Measurements from ENCODE around the gene GLIS1.
"Not testable (repeated sequence)": the region's sequence is repeated elsewhere in the genome, so short reads cannot be mapped to it uniquely, and the experiment has no call there.

GLIS1 gene

DNA sequence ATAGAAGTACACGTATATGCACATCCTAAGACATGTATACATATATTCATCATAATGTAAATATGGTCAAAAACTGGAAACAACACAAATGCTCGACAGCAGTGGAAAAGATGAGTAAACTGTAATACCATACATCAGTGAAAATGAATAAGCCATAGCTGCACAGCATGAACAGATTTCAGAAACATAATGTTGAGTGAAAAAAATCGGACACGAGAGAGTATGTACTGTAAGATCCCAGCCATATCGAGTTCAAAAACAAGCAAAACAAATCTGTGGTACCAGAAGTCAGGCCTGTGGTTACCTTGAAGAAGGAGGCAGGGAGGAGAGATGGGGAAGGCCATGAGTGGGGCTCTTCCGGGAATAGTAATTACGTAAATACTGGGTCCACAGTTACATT is 90.4 kb downstream of the GLIS1 start:
- DNase-seq: no peak

DNA sequence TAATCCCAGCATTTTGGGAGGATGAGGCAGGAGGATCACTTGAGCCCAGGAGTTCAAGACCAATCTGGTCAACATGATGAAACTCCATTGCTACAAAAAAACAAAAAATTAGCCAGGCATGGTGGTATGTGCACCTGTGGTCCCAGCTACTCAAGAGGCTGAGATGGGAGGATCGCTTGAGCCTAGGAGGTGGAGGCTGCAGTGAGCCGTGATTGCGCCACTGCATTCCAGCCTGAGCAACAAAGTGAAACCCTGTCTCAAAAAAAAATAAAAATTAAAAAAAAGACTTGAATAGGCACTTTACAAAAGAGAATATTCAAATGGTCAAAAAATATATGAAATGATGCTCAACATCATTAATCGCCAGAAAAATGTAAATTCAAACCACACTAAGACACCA is 91.0 kb downstream of the GLIS1 start:
- not testable (repeated sequence) for DNase-seq

DNA sequence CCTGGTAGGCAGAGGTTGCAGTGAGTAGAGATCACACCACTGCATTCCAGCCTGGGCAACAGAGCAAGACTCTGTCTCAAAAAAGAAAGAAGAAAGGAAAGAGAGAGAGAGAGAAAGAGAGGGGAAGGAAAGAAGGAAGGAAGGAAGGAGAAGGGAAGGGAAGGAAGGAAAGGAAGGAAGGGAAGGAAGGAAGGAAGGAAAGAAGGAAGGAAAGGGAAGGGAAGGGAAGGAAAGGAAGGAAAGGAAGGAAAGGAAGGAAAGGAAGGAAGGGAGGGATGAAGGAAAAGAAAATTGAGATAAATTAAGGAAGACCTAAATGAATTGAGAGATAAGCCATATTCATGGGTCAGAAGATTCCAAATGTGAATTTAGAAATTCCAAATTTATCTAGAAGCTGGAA is 92.2 kb downstream of the GLIS1 start:
- DNase-seq: no peak

DNA sequence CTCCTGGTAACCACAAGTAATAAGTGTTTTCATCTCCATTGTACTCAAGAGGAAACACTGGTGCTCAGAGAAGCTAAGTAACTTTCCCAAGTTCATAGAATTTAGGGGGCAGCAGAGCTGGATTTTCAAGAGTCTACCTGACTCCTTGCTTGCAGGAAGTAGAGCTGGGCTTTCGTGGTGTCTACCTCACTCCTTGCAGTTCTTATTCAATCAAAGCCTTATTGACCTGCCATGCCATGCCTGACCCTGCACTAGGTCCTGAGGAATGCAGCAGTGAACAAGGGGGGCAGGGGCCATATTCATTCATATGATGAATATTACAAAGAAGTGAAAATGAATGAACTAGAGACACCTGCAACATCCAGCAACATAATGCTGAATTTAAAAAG is 93.3 kb downstream of the GLIS1 start:
- DNase-seq: no peak

DNA sequence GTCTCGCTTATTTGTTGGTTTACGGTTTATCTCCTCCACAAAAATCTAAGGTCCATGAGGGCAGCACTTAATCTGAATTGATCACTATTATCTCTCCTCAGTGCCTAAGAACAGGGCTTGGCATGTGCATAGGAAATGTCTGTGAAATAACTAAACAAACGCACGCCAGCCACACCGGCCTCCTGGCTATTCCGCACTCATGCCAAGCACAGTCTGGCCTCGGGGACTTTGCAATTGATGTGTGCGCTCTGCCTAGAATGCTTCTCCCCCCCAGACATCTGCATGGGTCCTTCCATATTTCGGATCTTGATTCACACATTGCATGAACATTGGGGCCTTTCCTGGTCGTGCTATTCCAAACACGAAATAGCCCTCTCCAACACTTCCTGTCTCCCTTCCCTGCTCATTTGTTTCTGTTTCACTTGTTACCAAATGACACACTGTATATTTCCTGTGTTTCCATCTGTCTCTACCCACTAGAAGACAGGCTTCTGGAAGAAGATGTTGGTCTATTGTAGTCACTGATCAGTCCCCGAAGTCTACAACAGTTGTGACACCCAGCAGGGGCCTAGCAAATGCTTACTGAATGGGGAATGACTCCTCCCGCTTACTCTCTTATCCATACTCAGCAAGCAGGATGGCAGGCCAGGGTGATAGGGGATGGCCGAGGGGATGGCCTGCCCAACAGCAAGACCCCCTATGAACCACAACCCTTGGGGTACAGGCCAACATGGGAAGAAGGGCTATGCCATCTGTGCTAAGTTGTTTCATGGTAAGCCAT is 93.9 kb downstream of the GLIS1 start:
- DNase-seq: no peak

DNA sequence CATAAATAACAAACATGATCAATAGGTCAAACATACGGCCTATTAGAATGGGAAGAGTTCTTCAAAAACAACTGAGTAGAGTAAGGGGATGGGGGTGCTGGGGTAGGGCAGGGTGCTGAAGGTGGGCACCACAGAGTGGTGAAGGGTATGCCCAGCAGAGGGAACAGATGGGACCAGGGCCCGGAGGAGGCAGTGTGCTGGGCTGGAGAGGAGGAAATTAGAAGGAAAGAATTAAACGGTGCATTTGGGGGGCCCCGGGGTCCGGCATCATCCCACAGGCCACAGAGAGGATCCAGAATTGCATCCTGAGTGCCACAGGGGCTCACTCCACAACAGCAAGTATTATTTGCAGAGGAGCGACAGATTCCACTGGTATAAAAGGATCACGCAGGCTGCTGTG is 94.5 kb downstream of the GLIS1 start:
- DNase-seq: no peak

DNA sequence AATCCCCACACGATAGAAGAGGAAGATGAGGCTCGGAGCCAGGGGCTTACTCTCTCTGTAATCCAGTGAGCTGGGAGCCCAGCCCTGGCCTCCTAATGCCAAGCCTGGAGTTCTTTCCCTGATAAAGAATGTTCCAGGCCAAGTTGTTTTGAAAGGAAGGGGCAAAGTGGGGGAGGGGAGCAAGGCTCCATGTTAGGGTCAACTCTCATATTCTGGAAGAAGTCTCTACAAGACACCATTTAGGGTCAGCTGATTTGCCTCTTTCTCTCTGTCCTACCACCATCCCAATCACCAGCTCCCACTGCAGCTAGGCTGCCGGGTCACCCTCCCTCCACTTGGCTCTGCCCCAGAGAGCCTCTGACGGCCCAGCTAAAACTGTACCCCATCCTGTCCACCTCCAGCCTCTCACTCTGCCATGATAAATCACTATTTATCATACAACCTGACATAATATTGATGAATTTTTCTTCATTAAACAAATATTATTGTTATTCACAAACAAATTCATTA is 95.0 kb downstream of the GLIS1 start:
- no peak for DNase-seq

DNA sequence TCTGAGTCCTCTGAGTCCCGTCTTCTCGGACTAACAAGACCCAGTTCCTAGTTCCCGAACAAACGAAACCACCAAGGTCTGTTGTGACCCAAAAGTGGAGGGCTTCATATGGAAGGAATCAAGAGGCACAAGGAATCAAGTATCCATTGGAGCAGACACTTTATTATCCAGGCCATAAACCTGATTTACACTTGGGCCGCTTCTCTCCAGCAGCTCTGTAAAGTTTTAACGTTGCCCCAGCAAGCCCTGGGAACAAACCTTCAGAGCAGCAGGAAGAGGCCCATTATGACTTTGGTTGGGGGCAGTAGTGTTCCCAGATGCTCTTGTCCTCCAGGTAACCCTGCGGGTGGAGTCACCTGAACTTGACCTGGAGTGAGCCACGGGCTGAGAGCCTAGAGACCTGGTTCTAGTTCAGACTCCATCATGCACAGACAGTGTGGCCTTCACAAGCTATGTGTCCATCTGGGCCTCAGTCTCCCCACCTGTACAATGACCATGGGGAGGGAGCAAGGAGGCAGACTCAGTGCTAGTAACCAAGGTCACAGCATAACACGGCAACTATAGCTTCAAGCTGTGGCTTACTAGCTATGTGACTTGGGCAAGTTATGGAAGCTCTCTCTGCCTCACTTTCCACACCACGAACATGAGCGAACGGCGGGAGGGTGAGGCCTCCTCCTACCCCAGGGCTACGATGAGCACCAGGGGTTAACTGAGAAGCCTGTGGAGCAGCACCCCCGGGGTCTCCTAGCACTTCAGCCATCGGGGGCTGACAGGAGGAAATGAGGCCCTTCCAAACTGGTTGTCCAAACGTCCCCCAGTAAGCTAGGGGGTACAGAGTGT is 95.7 kb downstream of the GLIS1 start:
- no peak for DNase-seq

DNA sequence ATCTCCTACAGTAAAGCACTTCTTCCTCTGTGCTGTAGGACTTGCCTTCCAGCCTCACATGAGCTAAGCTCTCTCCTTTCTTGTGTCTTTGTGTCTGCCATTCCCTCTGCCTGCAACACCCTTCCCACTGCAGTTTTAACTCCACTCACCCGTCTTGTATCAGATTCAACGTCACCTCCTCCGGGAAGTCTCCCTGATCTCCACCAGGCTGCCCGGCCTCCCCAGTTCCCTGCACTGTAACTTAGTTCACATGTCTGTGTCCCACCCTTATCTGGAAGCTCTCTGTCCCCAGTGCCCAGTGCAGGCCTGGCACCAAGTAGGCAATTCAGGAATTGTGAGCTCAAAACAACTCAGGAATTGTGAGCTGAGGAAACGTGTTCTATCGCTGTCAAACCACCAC is 96.4 kb downstream of the GLIS1 start:
- DNase-seq: no peak

DNA sequence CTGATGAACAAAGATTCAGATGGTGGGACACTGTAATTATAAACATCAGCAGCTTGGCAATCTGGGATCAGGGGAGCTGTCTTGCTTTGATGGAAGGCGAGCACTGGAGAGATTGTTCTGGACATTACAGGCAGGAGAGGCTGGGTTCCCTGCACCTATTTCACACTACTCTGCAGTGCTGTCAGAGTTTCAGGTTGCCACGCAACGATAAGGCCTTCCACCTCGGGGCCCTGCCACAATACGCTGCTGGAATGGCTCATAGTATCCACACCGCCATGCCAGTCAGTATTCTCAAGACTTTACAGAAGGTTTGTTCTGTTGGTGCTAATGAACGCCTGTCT is 96.8 kb downstream of the GLIS1 start:
- no peak for DNase-seq

DNA sequence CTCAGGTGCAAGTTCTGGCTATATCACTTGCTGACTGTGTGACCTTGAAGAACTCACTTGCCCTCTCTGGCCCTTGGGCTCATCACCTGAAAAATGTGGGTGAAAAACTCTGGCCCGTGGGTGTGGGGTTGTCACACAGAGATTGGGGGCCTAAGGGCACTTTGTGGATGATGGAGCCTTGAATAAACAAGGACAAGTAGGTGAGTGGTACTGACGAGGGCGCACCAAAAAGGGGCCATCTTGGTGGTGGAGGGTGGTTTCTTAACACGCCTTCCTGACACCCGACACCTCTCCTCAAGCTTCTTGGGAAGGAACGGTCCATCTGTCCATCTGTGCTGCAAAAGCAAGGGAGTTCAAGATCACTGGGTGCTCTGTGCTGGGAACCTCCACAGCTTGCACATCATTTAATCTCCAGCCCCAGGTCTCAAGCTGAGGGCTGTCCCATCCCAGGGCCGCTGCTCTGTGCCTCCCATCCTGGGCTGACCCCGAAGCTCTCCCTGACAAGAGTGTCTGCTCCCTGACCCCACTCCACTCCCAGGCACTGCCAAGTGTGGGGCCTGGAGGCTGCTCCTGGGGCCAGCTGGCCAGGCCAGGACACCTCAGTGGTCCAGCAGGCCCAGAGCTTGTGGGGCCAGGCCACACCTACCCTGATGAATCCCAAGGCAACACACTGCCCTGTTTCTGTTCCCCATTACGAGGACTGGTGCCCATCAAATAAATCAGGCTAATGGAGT is 97.3 kb downstream of the GLIS1 start:
- no peak for DNase-seq

DNA sequence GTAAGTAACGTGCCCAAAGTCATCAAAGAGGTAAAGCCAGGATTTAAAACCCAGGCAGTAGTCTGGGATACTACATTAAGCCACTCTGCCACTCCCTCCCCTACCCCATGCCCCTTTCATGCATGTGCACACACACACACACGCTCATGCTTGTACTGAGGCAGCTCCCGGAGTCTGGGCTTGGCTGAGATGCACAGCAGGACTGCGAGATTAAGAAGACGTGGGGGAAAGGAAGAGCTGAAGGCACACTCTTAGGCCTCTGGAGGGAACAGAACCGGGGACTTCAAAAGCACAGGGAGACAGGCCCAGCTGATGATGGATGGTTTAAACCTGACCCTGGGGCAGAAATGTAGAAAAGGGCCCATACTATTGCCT is 98.3 kb downstream of the GLIS1 start:
- DNase-seq: no peak

DNA sequence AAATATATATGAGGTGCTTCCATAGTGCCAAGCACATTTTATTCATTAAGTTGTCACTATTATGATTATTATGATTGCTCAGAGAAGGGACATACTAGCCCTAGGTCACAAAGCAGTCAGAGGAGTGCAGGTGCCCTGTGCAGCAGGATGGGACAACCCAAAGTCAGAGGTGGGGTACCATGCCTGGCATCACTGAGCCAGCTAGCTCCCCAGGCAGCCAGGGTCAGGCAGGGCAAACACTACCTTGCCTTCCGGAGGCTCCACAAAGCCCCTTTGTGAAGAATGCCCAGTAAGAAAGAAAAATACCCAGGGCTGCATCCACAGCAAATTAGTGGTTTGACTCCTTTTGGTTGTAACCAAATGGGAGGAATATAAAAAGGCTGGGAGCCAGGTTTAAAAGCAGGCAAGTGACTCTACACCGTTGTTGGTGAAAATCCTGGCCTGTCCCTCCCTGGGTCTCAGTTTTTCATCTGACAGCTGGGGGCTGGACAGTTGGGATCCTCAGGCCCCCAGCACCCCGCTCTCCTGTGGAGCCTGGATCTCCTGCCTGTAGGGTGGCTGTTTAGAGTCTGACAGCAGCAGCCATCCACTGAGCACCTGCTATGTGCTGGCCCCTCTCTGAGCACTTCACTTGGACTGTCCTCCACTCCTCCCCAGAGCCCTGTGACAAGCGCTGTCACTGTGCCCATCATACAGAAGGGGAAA is 98.8 kb downstream of the GLIS1 start:
- DNase-seq: no peak

DNA sequence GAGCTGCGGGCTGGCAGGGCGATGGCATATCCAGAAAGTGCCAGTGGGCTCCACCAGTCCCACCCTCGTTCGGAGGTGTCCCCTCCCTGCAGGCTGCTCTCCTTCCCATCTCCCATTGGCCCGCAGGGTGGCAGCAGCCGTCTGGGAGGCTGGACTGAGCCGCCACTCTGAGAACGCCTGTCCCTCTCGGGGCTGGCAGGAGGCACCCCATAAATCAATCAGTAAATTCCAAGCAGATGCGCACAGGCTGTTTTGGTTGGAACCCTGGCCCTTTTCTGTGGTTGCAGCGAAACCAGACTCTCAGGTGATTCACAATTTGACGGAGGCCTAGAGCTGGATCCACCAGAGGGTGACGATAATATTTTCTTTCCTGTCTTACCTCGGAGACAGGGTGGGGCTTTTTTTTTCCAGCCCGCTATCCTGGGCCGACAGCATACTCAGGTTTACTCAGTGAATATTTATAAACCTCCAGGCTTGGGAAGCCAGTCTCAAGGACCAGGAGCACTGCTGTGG is 99.7 kb downstream of the GLIS1 start:
- no peak for DNase-seq

DNA sequence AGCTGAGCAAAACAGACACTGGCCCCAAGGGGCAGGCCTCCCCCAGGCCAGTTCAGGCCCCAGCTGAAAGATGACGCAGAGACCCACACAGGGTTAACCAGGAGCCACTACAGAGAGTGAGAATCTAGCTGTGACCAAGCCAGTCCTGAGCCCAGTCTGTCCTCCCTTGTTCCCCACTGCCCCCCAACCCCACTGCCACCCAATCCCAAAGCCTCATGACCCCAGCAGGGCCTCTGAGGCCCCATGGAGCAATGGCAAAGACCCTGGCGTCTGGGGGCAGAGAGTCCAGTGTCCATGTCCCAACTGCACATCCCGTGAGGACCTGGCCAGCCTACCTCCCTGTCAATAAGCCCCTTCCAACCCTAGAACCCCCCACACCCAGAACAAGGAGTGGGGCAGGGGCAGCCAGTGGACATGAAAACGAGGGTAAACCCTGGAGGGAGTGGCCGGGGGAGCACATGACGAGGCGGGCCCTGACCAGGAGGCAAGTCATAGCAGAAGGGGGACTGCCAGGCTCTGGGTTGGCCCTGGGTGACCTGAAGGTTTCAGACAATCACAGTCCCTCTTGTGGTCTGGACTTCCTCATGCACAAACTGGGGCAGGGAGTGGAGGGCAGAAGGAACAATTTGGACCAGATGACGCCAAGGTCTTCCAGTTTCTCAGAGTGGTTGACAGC is 100.5 kb downstream of the GLIS1 start:
- DNase-seq: no peak

DNA sequence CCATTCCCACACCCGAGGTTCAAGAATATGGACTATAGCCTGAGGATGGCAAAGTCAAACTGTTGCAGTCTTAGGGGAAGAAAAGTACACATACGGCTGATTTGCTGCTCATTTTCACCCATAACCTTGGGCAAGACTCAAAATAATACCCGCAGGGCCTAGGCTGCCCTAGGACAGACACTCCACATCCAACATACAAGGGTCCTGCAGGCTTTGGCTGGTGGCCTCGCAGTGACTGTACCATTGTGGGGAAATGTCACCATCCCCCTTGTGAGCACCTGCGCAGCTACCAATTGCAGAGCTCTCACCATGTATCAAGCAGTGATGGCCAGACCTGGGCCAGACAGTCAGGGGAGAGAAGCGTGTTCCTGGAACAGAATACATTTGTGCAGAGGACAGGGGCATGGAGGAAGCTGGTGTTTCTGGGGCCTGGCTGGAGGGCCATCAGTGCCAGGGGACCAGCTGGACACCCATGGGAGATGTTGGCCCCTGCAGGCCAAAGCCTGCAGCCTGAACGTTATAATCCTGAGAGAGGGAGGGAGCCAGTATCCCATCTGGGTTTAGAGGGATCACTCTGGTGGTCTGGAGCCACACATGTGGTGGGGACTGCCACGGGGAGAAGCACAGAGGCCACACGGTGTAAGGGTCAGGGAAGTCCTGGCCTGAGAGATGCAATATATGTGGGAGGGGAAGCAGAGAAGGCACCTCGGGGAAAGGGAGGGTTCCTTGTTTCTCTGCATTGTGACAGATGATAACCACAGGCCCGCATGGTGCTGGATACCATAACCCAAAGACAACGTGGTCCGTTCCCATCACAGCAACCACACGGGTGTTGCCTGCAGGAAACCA is 101.2 kb downstream of the GLIS1 start:
- no peak for DNase-seq

DNA sequence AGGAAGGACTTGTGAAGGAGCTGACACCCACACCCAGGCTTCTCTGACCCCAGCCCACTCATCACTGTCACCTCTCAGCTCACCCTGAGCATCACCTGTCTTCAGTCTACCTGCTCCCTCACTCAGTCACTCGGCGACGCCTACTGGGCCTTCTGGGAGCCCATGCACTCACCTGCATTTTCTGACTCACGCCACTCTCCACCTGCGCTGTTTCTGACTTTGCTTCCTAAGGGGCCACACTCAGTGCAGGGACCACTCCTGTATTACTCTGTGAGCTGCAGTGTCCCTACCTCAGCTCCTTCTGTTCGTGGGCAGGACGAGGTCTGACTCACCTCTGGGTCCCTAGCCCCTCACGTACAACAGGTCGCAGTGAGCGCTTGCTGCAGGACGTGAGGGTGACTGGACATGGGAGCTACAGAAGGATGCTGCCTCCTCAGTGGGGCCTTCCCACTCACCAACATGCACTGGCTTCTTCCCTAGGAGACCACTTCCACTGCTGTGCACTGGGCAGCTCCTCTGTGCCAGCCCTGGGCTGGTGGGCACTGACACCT is 102.3 kb downstream of the GLIS1 start:
- no peak for DNase-seq

DNA sequence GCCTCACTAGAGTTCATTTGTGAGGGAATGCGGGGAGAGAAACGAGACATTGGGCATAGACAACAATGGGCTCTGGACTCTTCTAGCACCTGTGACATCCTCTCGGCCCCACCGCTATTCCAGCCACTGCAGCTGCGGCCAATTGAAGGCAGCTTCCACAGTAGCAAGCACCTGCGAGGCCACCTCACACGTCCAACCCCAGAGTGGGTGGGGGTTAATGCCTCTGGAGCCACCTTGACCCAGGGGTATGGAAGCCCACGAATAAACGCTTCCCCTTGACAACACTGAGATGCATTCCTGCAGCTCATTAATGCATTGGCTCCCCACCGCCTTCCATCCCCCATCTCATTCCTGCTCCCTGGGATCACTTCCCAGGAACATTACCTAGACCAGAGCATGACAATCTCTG is 104.4 kb downstream of the GLIS1 start:
- DNase-seq: no peak

DNA sequence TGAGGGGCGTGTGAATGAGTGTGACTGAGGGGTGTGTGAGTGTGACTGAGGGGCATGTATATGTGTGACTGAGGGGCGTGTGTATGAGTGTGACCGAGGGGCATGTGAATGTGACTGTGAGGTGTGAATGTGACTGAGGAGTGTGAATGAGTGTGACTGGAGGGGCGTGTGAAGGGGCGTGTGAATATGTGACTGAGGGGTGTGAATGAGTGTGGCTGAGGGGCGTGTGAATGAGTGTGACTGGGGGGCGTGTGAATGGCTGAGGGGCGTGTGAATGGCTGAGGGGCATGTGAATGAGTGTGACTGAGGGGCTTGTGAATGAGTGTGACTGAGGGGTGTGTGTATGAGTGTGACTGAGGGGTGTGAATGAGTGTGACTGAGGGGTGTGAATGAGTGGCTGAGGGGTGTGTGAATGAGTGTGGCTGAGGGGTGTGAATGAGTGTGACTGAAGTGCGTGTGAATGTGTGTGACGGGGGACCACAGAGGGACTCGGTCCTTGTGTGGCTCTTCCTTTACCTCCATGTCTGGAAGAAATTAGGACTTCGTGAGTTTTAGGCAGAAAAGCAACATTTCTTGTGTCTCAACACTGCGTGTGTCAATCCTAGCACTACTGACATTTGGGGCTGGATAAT is 105.8 kb downstream of the GLIS1 start:
- DNase-seq: no peak

DNA sequence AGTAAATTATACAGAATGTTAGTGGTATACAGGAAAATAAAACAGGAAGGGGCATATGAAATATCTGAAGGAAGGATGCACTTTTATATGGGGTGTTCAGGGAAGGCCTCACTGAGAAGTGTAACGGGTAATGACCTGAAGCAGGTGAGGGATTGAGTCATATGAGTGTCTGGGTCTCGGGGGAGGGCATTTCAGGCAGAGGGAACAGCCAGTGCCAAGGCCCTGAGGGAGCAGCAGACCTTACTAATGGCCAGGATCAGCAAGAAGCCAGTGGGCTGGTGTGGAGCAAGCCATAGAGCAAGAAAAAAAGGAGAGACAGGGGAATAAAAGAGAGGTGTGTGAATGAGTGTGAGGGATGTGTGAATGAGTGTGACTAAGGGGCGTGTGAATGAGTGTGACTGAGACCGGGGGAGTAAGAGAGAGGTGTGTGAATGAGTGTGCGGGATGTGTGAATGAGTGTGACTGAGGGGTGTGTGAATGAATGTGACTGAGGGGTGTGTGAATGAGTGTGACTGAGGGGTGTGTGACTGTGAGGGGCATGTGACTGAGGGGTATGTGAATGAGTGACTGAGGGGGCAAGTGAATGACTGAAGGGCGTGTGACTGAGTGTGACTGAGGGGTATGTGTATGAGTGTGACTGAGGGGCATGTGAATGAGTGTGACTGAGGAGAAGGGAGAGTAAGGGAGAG is 107.2 kb downstream of the GLIS1 start:
- DNase-seq: no peak
